Measurements from ENCODE around the gene ATXN7L1. TPM values are rescaled to one million over a fixed set of nuclear protein-coding genes. Genes with fewer than 3 reads are reported as not detected.

Gene ATXN7L1
- total RNA-seq, 1 experiment from 2014 or later, result 0.44 TPM

DNA sequence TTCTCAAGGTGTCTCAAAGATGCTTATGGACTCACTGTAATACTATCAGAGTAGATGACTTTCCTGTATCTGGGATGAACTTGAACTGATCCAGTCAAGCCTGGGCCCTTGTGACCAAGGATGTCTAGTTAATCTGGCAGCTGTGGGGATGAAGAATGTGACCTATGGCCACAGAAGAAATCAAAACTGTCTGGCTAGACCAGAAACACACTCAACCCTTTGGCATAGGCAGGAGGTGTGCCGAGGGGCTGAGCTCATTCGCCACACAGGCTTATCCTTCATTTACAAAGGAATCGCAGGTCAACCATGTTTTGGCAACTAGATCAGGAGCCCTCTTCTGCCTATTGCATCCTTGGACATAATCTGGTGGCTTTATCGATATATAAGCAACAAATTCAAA lies 110.6 kb downstream of the ATXN7L1 start:
- in situ Hi-C loops (cut with HindIII; ENCODE audit: low sequenced_read_pairs), result no loop called here
- no peak for DNase-seq (ENCODE audit: low spot score)

DNA sequence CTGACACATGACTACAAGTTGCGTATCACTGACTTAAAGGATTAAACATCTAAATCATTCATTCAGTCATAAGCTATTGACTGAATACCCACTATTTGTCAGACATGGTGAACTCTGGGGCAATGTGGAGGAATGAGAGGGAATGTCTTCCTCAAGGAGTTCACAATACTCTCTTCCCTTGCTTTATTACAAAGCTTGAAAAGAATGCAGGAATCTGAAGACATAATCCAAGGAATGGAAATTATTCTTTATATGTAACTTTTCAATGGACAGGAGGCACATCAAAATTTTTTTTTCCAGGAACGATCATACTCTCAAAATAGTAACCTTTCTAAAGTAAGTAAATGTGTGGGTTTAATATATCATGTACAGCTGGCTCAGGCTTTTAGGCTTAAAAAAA lies 111.9 kb downstream of the ATXN7L1 start:
- in situ Hi-C loops (cut with HindIII; ENCODE audit: low sequenced_read_pairs), result no loop called here
- no peak for DNase-seq (ENCODE audit: low spot score)

DNA sequence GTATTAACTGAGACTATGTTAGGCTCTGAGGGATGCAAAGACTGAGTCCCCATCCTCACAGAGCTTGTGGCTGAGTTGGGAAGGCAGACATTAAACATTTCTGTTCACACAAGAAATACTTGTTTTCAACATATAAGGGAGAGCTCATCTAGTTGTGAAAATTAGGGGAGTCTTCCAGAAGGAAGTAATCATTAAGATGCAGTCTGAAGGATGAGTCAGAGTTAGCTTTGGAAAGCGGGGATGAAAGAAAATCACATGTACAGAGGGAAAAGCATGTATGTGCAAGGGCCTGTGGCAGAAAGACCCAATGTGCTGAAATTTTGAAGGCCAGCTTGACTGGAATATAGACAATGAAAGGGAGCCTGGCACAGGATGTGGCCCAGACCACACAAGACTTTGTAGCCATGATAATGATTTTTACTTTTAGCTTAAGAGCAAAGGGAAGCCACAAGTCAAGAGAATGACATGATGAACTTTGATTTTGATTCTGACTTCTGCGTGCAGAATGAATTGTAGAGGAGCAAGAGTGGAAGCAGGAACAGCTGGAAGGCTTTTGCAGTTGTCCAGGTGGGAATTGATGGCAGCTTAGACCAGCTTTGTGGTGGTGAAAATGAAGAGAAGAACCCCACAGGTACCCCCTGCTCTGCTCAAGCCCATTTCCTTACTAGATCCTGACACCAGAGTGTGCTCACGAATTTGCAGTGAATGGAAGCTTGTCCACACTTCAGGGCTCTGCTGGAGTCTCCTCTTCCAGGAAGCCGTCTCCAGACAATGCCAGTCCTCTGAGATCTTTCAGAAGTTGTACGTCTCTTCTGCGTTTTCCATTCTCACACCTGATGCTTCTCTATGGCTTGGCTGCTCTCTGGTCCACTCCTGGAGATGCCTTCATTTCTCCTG lies 115.6 kb downstream of the ATXN7L1 start:
- in situ Hi-C loops (cut with HindIII; ENCODE audit: low sequenced_read_pairs), result no loop called here

DNA sequence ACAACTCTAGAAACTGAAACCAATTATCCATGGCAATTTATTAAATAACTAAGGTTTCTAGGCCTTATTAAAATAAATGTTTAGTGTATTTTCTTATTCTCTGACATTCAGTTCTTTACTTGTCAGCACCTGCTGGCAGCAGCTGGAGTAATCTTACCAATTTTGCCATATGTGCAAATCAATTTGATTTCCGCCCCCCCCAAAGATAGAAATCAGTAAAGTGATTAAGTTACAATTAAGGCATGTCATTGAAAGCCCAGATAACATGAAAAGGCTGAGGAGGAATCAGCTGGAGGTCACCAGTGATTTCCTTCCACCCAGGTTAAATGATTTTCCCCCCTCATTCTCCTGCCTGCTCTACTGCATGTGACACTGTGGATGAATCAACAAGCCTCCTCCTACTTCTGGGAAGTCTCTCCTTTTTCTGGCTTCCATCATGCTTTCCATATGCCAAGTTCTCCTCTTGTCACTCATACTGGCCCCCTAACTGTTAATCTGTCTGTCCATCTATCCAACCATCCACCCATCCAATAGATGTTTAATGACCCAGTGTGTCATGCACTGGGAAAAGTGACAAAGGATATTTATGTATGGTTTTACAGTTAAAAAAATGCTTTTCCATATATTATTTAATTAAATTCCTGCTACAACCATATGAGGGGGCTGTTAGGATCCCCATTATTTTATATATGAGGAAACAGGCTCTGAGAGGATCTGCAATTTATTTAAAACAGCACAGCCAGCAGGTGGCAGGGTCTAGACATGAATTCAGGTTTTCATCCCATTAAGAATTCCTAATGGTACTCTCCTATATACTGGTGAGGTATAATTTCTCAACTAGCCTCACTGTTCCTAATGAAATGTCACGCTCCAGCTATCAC lies 116.5 kb downstream of the ATXN7L1 start:
- in situ Hi-C loops (cut with HindIII; ENCODE audit: low sequenced_read_pairs), result no loop called here
- peak; percentile 74 for DNase-seq (ENCODE audit: low spot score)

More for the DNA sequence above, 115.6 kb downstream of the ATXN7L1 start:
- no peak for DNase-seq (ENCODE audit: low spot score)

DNA sequence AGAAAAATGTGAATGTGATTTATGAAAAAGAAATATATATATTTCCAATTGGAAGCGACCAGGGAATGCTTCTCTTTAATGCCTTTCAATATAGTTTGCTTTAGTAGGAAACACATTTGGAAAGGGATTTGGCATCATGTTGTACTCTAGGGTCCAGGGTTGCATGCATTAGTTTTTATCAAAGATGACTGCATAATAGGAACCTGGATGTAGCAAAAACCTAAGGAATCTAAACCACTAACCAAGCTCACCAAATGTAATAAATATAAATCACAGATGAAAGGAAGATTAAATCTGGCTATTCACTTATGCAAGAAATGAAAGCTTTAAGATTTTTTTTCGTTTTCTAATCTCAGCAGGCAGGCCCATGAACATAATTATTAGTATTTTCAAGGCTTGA lies 120.0 kb downstream of the ATXN7L1 start:
- DNase-seq (ENCODE audit: low spot score), result no peak
- in situ Hi-C loops (cut with HindIII; ENCODE audit: low sequenced_read_pairs), result no loop called here

DNA sequence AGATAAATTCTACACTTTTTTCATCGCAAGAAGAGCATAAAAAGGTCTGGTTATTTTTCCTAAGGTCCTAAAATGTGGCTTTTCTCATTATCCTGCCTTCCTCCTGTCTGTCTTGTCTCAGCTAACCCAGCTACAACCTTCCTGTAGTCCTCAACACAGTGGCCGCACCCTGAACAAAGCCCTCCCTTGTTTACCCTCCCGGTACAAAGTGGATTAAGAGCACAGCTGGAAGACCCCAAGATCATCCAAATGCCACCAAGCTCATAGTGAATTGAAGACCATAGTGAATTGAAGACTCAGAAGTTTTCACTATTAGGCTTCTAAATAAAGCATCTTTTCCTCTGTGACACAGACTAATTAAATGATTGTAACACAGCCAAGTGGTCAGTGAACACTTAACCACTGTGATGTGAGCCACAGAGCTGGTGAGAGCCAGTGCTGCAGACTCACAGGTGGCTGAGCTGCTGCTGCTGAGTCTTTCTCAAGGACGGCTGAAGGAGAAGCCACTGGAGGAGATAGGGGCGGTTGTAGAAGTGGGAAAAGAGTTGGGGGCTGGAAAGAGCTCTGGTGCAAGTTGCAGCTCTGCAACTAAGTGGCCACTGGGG lies 123.6 kb downstream of the ATXN7L1 start:
- in situ Hi-C loops (cut with HindIII; ENCODE audit: low sequenced_read_pairs), result no loop called here
- no peak for DNase-seq (ENCODE audit: low spot score)

DNA sequence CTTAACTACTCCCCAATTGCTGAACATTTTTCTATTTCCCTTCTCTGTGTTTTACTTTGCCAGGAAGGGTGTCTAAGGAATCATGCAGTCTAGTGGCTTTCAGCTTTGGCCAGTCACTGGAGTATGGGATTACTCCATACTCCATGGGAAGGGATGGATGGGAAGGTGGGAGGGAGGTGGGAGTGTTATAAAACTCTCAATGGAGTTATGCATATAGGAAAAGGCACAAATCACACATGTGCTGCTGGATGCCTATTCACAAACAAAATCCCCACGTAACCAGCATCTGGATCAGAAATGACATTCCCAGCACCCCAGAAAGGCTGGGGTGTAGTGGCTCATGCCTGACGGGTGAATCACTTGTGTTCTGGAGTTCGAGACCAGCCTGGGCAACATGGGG lies 125.3 kb downstream of the ATXN7L1 start:
- in situ Hi-C loops (cut with HindIII; ENCODE audit: low sequenced_read_pairs), result no loop called here
- no peak for DNase-seq (ENCODE audit: low spot score)

DNA sequence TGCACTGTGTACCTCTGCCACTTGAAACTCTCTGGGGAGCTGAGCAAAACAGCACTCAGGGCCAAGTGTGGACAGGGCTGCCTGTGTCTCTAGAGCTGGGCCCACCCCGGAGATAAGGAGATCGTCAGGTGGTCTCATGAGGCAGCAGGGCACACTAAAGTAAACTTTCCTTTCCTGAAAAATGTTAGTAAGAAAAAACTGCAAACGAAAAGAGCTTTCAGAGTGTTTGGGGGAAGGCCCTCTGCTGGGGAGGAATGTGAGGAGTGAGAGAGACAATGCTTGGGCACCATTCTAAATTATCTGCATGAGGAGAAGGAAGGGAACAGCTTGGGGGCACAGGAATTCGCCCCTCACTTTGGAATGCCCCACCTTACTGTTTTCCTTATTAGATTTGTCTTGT lies 127.7 kb downstream of the ATXN7L1 start:
- DNase-seq (ENCODE audit: low spot score), result no peak
- in situ Hi-C loops (cut with HindIII; ENCODE audit: low sequenced_read_pairs), result no loop called here

DNA sequence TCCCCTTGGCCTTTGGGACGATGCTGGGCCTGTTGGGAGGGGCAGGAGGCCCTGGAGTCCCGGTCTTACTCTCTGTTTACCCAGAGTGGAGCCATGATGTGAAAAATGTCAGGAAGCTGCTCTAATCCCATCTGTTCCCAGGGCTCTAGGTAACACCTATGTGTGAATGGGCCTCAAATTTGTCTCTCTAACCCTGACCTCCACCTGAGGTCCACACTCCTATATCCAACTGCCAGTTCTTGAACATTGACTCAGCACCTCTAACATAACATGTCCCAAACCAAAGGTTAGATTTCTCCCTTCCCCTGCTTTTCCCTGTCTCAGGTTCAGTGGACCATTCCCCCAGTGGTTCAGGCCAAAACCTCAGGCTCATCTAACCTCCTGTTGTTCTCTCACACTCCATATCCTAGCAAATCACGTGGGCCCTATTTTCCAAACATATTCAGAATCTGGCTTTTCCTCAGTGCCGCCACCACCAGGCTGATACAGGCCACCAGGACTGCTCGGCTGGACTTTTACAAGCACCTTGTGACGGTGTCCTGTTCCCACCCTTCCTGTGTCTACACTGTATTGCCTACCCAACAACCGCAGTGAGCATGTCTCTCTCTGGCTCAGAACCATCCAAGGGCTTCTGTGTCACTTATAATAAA lies 130.6 kb downstream of the ATXN7L1 start:
- in situ Hi-C loops (cut with HindIII; ENCODE audit: low sequenced_read_pairs), result no loop called here
- DNase-seq (ENCODE audit: low spot score), result no peak

DNA sequence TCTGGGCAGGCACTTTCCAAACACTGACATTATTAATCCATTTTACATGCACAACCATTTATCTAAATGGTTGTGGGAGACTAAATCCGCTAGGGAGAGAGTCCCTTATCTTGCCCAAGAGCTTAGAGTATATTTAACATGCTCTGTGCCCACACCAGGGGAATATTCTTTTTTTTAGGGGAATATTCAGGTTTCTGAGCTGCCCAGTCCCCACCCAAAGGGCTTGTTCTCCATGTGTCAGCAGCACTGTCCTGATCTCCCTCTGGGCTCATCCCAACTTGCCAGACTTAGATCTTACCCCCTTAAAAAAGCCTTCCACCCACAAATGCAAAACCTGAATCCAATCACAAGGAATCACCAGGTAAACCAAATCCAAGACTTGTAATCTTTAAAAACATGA lies 132.1 kb downstream of the ATXN7L1 start:
- in situ Hi-C loops (cut with HindIII; ENCODE audit: low sequenced_read_pairs), result no loop called here
- DNase-seq (ENCODE audit: low spot score), result no peak

DNA sequence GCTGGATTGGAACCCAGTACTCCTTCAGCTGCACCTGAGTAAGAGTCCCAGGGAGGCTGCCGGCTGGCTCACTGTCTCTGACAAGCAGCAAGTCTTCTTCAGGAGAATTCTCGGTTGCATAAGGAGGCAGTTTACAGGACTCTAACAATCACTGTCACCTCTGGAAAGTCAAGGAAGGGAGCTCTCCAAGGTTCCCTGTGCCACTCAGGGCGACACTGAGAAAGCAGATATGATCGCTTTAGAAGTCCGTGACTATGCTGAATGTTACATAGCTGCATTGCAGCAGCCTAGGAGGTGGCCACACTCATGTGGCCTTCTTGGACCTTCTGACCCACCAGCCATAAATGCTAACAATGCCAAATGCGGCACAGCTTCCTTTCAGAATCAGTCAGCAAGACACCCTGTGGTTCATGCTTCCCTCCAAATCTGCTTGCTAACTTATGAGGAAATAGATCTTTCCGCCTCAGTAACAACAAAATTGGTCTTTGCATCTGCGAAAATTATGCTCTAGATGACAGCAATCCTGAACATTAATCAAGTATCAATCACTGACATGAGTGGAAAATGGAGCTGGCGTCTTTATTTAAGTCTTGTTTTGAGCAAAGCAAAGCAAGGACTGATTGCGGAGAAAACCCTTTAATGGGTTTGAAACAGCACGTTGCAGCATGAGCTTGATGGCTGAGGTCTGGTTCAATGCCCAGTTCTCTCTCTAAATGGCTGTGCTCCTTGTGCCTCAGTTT lies 132.9 kb downstream of the ATXN7L1 start:
- DNase-seq (ENCODE audit: low spot score), result peak; percentile 35
- in situ Hi-C loops (cut with HindIII; ENCODE audit: low sequenced_read_pairs), result no loop called here

DNA sequence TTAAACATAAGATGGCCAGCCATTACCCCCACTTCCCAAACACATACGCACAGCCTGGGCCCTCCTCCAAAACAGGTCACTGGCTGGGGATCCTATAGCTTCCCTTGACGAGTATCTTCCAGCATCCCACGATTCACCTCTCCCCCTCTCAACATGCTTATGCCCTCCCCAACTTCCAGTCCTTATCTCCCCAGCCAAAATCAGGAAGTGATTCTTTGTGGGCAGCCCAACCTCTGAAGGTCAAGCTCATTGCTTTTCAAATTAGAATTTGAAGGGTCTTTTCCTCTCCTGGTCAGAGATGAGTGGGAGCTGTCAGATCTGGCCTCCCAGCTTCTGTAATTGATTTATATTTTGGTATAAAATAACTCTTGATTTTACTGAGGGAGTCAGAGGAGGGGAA lies 133.6 kb downstream of the ATXN7L1 start:
- no peak for DNase-seq (ENCODE audit: low spot score)
- in situ Hi-C loops (cut with HindIII; ENCODE audit: low sequenced_read_pairs), result no loop called here

DNA sequence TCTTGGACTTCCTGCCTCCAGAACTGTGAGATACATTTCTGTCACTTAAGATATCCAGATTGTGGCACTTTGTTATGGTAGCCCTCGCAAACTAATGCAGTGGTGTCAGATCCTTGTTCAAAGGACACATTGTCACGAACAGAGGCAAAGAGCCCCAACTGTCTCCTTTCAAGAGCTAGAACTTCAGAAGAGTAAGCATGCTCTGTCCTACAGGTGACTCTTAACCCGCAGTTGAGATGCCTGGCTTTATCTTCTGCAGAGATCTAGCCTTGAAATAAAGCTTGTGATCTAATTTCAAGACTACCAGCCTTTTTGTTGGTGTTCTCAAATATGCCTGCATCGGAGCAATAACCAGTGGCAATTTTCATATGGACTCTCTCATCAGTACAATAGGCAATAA lies 134.4 kb downstream of the ATXN7L1 start:
- no peak for DNase-seq (ENCODE audit: low spot score)
- in situ Hi-C loops (cut with HindIII; ENCODE audit: low sequenced_read_pairs), result no loop called here

DNA sequence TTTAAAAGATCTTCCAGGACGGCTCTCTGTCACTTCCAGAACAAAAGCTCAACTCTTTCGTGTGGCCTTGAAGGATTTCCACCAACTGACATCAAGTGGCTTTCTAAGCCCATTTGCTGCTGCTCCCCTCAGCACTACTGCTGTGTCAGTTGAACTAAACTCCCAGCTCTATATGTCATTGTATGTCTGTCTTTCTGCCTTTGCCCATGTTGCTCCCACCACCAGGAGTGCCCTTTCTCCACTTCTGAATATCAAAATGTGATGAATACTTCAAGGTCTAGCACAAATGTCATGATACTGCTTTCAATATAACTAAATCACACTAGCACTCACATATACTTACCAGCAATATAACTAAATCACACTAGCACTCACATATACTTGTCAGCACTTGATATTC lies 138.3 kb downstream of the ATXN7L1 start:
- in situ Hi-C loops (cut with HindIII; ENCODE audit: low sequenced_read_pairs), result no loop called here
- DNase-seq (ENCODE audit: low spot score), result no peak

DNA sequence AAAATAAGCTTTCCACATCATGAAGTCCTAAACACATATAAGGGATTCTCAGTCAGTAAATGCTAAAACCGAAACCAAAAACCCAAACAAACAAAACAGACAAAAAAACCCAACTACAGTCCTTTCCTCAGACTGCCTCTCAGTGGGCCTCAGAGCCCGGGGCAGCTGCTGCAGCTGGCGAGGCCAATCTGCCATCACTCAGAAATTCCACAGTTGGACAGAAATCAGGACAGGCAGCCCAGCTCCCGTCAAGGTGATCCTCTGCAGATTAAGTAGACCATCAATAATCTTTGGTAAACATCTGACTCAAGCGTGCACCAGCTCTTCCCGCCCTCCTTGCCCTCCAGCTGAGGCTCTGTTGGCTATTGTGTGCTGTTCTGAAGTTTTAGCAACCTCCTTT lies 142.2 kb downstream of the ATXN7L1 start:
- in situ Hi-C loops (cut with HindIII; ENCODE audit: low sequenced_read_pairs), result no loop called here
- DNase-seq (ENCODE audit: low spot score), result no peak

DNA sequence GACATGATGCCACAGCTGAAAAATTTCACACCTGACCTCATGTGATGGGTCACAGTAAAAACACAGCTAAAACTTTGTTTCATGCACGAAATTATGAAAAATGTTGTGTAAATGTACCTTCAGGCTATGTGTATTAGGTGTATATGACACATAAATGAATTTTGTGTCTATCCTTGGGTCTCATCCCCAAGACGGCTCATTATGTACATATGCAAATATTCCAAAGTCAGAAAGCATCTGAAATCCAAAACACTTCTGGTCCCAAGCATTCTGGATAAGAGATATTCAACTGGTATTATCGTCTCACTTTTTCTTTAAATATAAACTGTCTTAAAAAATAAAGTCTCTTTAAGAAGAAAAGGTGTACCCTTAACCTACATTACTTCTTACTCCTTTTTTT lies 145.4 kb downstream of the ATXN7L1 start:
- in situ Hi-C loops (cut with HindIII; ENCODE audit: low sequenced_read_pairs), result no loop called here

DNA sequence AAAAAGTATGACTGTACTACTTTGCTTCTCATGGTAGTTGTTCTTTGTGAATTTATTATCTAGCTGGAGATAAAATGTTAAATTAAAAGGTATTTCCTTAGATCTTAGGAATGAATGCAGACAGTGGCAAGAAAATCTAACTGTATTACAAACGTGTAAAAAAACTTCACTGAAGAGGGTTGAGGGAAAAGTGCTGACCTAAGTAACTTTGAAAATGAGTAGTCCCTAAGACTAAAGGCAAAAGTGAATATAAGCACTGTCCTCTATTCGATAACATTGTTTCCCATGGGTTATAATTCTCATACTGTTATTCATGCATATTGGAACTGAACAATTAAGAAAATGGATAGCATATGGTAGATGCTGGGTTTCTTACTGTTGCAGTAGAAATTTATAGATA lies 148.4 kb downstream of the ATXN7L1 start:
- in situ Hi-C loops (cut with HindIII; ENCODE audit: low sequenced_read_pairs), result no loop called here
- no peak for DNase-seq (ENCODE audit: low spot score)

More for the DNA sequence above, 145.4 kb downstream of the ATXN7L1 start:
- no peak for DNase-seq (ENCODE audit: low spot score)

DNA sequence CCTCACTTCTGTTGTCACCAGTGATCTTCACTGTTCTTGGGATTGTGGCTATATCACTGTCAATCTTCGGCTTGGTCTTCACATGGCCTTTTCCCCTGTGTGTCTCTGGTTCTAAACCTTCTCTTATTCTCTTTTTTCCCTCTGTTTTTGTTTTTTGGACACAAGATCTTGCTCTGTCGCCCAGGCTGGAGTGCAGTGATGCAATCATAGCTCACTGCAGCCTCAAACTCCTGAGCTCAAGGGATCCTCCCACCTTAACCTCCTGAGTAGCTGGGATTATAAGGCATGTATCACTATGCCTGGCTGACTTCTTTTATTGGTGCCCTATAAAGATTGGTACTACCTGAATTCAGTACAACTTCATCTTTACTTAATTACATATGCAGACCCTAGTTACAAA lies 151.7 kb downstream of the ATXN7L1 start:
- in situ Hi-C loops (cut with HindIII; ENCODE audit: low sequenced_read_pairs), result no loop called here
- DNase-seq (ENCODE audit: low spot score), result no peak

DNA sequence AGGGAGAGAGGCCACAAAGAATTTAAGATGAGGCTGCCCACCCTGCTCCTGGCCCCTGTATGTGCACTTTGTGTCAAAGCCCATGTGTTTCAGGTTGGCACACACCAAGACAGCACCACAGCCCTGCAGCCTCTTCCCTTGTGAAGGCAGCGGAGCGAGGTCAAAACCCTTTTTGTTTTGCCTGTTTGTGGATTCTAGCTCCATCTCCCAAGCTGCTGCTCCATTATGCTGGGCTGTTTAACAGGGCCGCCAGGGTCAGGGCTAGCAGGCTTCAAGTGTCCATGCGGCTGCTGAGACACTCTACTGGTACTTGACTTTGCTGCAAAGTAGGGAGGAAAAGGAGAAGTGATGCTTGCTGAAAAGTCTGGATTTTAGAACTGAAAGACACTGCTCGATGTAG lies 152.8 kb downstream of the ATXN7L1 start:
- in situ Hi-C loops (cut with HindIII; ENCODE audit: low sequenced_read_pairs), result no loop called here
- peak; percentile 81 for DNase-seq (ENCODE audit: low spot score)

Measured in G401 (cell line).